Neural progenitor cell (in vitro differentiated cells): ENCODE results near the gene DCLK2. TPM values are rescaled to one million over a fixed set of nuclear protein-coding genes. Genes with fewer than 3 reads are reported as not detected.

Source experiments
- DNase-seq: peaks from one replicate; pipeline ENCODE4 v3.0.0-alpha.2; 2016; ENCODE audit warnings: low spot score
- H2AFZ ChIP-seq: fragments of 200-600 bp; sonication (generic); replicated peaks from 2 replicates; pipeline ENCODE4 v1.6.1; 2016; ENCODE audit warnings: antibody characterized with exemption
- H3F3A ChIP-seq: fragments of 200-600 bp; sonication (generic); 2 replicates; pipeline ENCODE4 v1.6.1; 2016; ENCODE audit warnings: antibody characterized with exemption, low read depth
- H3K27ac ChIP-seq: fragments of 200-600 bp; sonication (generic); 2 replicates; pipeline ENCODE4 v1.5.1; 2016; ENCODE audit warnings: mild to moderate bottlenecking
- H3K27me3 ChIP-seq: fragments of 200-600 bp; sonication (generic); 2 replicates; pipeline ENCODE4 v1.6.1; 2016; ENCODE audit warnings: mild to moderate bottlenecking, moderate library complexity
- H3K36me3 ChIP-seq: fragments of 200-600 bp; sonication (generic); 2 replicates; pipeline ENCODE4 v1.5.1; 2016
- H3K4me1 ChIP-seq: fragments of 200-600 bp; sonication (generic); 2 replicates; pipeline ENCODE4 v1.6.1; 2016; ENCODE audit warnings: mixed run types
- H3K4me2 ChIP-seq: fragments of 200-600 bp; sonication (generic); 2 replicates; pipeline ENCODE4 v1.6.1; 2016
- H3K4me3 ChIP-seq: fragments of 200-600 bp; sonication (generic); 2 replicates; pipeline ENCODE4 v1.5.1; 2016
- H3K79me2 ChIP-seq: fragments of 200-600 bp; sonication (generic); 2 replicates; pipeline ENCODE4 v1.6.1; 2016; ENCODE audit warnings: low read depth
- H3K9ac ChIP-seq: fragments of 200-600 bp; sonication (generic); 2 replicates; pipeline ENCODE4 v1.6.1; 2016
- H3K9me3 ChIP-seq: fragments of 200-600 bp; sonication (generic); 2 replicates; pipeline ENCODE4 v1.5.1; 2016; ENCODE audit warnings: low read depth
- H4K20me1 ChIP-seq: fragments of 200-600 bp; sonication (generic); 2 replicates; pipeline ENCODE4 v1.6.1; 2016; ENCODE audit warnings: low read depth
- H3K27ac Mint-ChIP-seq: 3 replicates; pipeline ENCODE4 v1.8.0; 2021; ENCODE audit warnings: mixed read lengths
- H3K27me3 Mint-ChIP-seq: 2 replicates; pipeline ENCODE4 v1.8.0; 2022; ENCODE audit warnings: low read depth, mild to moderate bottlenecking, inconsistent platforms, moderate library complexity, mixed read lengths; ENCODE audit not compliant: insufficient read depth
- H3K36me3 Mint-ChIP-seq: 3 replicates; pipeline ENCODE4 v1.8.0; 2021; ENCODE audit warnings: mixed read lengths
- H3K4me1 Mint-ChIP-seq: 3 replicates; pipeline ENCODE4 v1.8.0; 2021; ENCODE audit warnings: mixed read lengths
- H3K4me3 Mint-ChIP-seq: 3 replicates; pipeline ENCODE4 v1.8.0; 2021; ENCODE audit warnings: mild to moderate bottlenecking, moderate library complexity, mixed read lengths
- H3K9me3 Mint-ChIP-seq: 3 replicates; pipeline ENCODE4 v1.8.0; 2020; ENCODE audit warnings: mixed read lengths
- EZH2 ChIP-seq: fragments of 200-600 bp; sonication (generic); IDR thresholded peaks from 2 replicates; pipeline ENCODE4 v1.6.1; 2017; ENCODE audit warnings: antibody characterized with exemption, mild to moderate bottlenecking, moderate library complexity
- EZH2phosphoT487 ChIP-seq: fragments of 200-600 bp; sonication (generic); IDR thresholded peaks from 2 replicates; pipeline ENCODE4 v1.6.1; 2017; ENCODE audit warnings: antibody characterized with exemption
- total RNA-seq: library from RNA; depleted of rRNA; stranded (reverse); fragments of >200 nt; gene quantifications from 2 replicates; pipeline ENCODE4 v1.2.3, GENCODE V29; 2015; ENCODE audit warnings: low replicate concordance
- TF ChIP-seq, protein P1 (sequence below): fragments of 200-600 bp; sonication (generic); IDR thresholded peaks from 2 replicates; pipeline ENCODE4 v1.5.1; 2017; ENCODE audit warnings: antibody characterized with exemption, mild to moderate bottlenecking

Gene DCLK2
- total RNA-seq, 1 donor from 2014 or later, result 11.7 TPM

DNA sequence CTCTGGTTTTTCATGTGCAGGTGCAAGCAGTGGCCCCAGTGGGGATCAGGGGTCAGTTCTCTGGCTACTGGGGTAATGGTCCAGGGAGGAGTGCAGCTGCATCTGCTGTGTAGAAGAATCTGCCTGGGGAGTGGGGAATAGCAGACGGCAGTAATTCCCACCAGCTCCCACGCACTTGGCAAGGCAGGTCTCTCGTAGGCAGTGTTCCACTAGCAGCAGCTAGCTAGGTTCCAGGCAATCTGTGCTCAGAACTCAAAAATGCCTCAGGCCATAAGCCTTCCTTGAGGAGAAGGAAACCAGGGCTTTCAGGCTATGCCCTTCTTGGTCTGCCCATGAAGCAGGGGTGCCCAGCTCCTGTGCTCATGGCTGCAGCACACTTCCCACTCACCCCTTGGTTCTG lies 38.8 kb downstream of the DCLK2 start:
- no peak overlapping the region for H3K4me2 ChIP-seq
- H3K79me2 ChIP-seq, result no peaks in the 10 kb centered on the region
- Mint-ChIP-seq H3K36me3 (peaks cover 29% of the 10 kb centered on the region), H3K4me3 (no peak overlapping the region), H3K9me3 (peaks cover 35% of the 10 kb centered on the region), H3K27me3 (peaks cover 2% of the 10 kb centered on the region), H3K27ac (no peak overlapping the region), H3K4me1 (no peaks in the 10 kb centered on the region)
- TF ChIP-seq, protein P1, sequence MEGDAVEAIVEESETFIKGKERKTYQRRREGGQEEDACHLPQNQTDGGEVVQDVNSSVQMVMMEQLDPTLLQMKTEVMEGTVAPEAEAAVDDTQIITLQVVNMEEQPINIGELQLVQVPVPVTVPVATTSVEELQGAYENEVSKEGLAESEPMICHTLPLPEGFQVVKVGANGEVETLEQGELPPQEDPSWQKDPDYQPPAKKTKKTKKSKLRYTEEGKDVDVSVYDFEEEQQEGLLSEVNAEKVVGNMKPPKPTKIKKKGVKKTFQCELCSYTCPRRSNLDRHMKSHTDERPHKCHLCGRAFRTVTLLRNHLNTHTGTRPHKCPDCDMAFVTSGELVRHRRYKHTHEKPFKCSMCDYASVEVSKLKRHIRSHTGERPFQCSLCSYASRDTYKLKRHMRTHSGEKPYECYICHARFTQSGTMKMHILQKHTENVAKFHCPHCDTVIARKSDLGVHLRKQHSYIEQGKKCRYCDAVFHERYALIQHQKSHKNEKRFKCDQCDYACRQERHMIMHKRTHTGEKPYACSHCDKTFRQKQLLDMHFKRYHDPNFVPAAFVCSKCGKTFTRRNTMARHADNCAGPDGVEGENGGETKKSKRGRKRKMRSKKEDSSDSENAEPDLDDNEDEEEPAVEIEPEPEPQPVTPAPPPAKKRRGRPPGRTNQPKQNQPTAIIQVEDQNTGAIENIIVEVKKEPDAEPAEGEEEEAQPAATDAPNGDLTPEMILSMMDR, result no peak
- TF ChIP-seq EZH2phosphoT487 (no peak), EZH2 (no peak)
- no peaks in the 10 kb centered on the region for H3F3A ChIP-seq
- no peaks in the 10 kb centered on the region for H4K20me1 ChIP-seq
- H3K9ac ChIP-seq, result no peak overlapping the region
- H2AFZ ChIP-seq, result no peak overlapping the region
- no peak overlapping the region for H3K4me3 ChIP-seq
- no peak overlapping the region for H3K27ac ChIP-seq
- no peaks in the 10 kb centered on the region for H3K4me1 ChIP-seq
- H3K36me3 ChIP-seq, result no peaks in the 10 kb centered on the region
- H3K9me3 ChIP-seq, result no peaks in the 10 kb centered on the region
- DNase-seq, result no peak
- H3K27me3 ChIP-seq, result no peaks in the 10 kb centered on the region

DNA sequence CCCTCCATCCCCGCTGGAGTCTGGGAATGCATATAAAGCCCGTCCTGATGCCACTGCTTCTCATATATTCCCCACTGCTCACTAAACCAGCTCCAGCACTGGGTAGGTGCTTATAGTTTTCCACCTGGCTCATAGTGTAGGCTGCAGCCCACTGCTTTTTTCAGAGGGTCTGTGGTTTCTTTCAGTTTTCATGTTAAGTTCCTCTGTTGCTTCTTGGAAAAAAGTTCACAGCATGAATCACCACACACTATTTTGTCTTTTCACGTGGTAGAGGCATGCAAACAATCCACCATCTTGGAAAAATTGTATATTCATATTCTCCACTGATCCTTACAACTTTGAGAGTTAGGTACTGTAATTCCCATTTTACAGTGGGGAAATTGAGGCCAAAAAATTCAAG lies 39.4 kb downstream of the DCLK2 start:
- H3K9me3 Mint-ChIP-seq, result peaks cover 40% of the 10 kb centered on the region
- H3K27ac ChIP-seq, result no peak overlapping the region
- no peak overlapping the region for H3K27ac Mint-ChIP-seq
- no peaks in the 10 kb centered on the region for H3K9me3 ChIP-seq
- no peaks in the 10 kb centered on the region for H3K79me2 ChIP-seq
- H3K27me3 Mint-ChIP-seq, result peaks cover 2% of the 10 kb centered on the region
- no peaks in the 10 kb centered on the region for H3K4me1 Mint-ChIP-seq
- peaks cover 33% of the 10 kb centered on the region for H3K36me3 Mint-ChIP-seq
- H3K36me3 ChIP-seq, result no peaks in the 10 kb centered on the region
- H3K4me3 Mint-ChIP-seq, result no peak overlapping the region
- H3K9ac ChIP-seq, result no peak overlapping the region
- H3K4me1 ChIP-seq, result no peaks in the 10 kb centered on the region
- H3K27me3 ChIP-seq, result no peaks in the 10 kb centered on the region
- TF ChIP-seq EZH2 (no peak), EZH2phosphoT487 (no peak)
- TF ChIP-seq, protein P1, result no peak
- H2AFZ ChIP-seq, result no peak overlapping the region
- no peak overlapping the region for H3K4me3 ChIP-seq
- no peaks in the 10 kb centered on the region for H4K20me1 ChIP-seq
- no peaks in the 10 kb centered on the region for H3F3A ChIP-seq
- no peak overlapping the region for H3K4me2 ChIP-seq
- no peak for DNase-seq

DNA sequence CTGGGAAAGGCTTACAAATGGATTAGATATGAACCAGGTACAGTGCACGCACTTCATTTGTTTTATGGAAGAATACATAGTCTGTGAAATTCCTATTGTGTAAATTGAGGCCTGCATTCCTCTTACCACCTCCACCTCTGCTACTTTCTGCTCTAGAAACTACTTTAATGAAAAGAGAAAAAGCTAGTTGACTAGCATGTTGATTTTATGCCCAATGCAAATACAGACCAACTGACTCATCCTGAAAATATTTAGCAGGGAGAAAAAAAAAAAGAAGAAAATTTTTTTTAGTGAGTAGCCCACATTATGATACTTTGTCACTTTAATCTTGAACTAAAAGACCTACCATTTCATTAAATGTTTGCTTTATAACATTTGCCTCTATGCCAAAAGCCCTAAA lies 41.2 kb downstream of the DCLK2 start:
- H3K4me2 ChIP-seq, result no peak overlapping the region
- no peaks in the 10 kb centered on the region for H3K4me1 Mint-ChIP-seq
- H3K4me3 ChIP-seq, result no peak overlapping the region
- no peak overlapping the region for H2AFZ ChIP-seq
- no peaks in the 10 kb centered on the region for H3K79me2 ChIP-seq
- H3K36me3 ChIP-seq, result no peaks in the 10 kb centered on the region
- DNase-seq, result no peak
- TF ChIP-seq, protein P1, result no peak
- no peak for TF ChIP-seq EZH2phosphoT487
- no peak for TF ChIP-seq EZH2
- no peak overlapping the region for H3K9ac ChIP-seq
- peaks cover 2% of the 10 kb centered on the region for H3K27me3 Mint-ChIP-seq
- H3K4me1 ChIP-seq, result no peaks in the 10 kb centered on the region
- H3K9me3 Mint-ChIP-seq, result peaks cover 28% of the 10 kb centered on the region
- H3K27ac ChIP-seq, result no peak overlapping the region
- H3F3A ChIP-seq, result no peaks in the 10 kb centered on the region
- no peaks in the 10 kb centered on the region for H3K9me3 ChIP-seq
- H3K36me3 Mint-ChIP-seq, result peaks cover 30% of the 10 kb centered on the region
- H4K20me1 ChIP-seq, result no peaks in the 10 kb centered on the region
- H3K27ac Mint-ChIP-seq, result no peak overlapping the region
- H3K27me3 ChIP-seq, result no peaks in the 10 kb centered on the region
- H3K4me3 Mint-ChIP-seq, result no peak overlapping the region

DNA sequence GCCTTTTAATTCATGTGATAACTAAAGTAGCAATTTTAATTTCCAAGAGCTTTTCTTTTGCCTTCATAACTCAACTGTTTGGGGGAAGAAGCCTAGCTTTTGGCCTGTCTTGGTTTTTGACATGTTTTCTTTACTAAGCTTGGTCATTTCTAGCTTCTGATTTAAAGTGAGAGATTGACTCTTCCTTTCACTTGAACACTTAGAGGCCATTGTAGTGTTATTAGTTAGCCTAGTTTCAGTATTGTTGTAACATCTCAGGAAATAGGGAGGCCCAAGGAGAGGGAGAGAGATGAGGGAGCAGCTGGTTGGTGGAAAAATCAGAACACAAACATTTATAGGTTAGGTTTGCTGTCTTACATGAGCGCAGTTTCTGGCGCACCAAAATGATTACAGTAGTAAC lies 44.8 kb downstream of the DCLK2 start:
- H3K27me3 Mint-ChIP-seq, result no peaks in the 10 kb centered on the region
- Histone ChIP-seq H3F3A (no peaks in the 10 kb centered on the region), H3K4me3 (no peak overlapping the region), H3K4me1 (no peaks in the 10 kb centered on the region), H3K36me3 (no peaks in the 10 kb centered on the region), H3K27ac (no peak overlapping the region), H2AFZ (no peak overlapping the region), H3K9ac (no peak overlapping the region), H3K79me2 (no peaks in the 10 kb centered on the region), H3K9me3 (no peaks in the 10 kb centered on the region), H3K27me3 (no peaks in the 10 kb centered on the region), H4K20me1 (no peaks in the 10 kb centered on the region), H3K4me2 (no peak overlapping the region)
- no peak overlapping the region for H3K27ac Mint-ChIP-seq
- peaks cover 16% of the 10 kb centered on the region for H3K9me3 Mint-ChIP-seq
- H3K4me1 Mint-ChIP-seq, result no peaks in the 10 kb centered on the region
- DNase-seq, result no peak
- TF ChIP-seq EZH2phosphoT487, result no peak
- TF ChIP-seq, protein P1, result no peak
- H3K36me3 Mint-ChIP-seq, result peaks cover 19% of the 10 kb centered on the region
- no peak overlapping the region for H3K4me3 Mint-ChIP-seq
